Measurements from ENCODE around the gene UROC1. TPM values are rescaled to one million over a fixed set of nuclear protein-coding genes. Genes with fewer than 3 reads are reported as not detected.

The UROC1 gene
- total RNA-seq, 1 experiment from 2014 or later, result not detected

DNA sequence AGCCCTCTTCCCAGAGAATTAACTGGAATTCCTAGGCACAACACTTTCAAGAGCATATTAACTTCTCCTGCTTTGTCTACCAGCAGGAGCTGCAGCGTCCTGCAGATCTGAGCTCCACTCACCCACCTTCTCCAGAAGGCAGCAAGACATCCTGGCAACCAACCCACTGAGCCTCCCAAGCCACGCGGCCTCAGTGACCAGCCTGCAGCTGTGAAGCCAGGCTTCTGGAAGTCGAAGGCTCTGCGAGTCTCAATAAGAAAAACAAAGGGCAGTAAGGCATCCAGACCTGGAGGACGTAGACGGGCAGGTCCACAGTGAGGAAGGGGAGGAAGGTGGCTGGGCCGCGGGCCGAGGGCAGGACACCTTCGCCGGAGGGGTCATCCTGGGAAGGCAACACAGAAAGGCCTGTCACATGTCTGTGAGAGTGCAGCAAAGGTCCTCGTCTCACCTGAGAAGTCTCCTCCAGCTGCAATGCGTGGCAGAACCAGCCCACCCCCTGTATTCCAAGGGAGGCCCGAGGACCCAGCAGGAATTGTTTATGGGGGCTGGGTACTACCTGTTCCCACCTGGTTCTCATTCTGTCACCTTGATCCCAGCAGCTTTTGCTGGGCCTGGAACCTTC lies 78.1 kb downstream of the UROC1 start:
- no peaks in the 10 kb centered on the region for H3K27me3 ChIP-seq
- H3K4me3 ChIP-seq, result no peak overlapping the region
- H3K36me3 ChIP-seq, result peaks cover 15% of the 10 kb centered on the region
- no peak for DNase-seq
- no peaks in the 10 kb centered on the region for H3K9me3 ChIP-seq

DNA sequence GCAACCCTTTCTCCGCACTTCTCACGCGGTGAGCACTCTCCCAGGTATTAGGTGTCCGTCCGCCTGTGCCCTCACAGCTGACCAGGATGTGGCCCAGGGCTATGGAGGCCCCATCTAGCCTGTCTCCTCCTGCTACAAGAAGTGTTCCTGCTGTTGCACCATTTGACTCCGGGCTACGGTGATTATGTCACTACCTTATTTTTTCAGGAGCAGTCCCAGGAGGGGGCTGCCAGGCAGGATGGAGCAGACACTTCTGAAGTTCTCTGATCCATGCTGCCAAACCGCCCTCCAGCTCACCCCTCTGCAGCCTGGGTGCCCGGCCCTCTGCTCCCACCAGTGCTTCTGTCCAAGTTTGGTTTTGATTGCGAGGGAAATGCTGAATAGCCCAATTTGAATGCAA lies 78.8 kb downstream of the UROC1 start:
- no peak for DNase-seq
- H3K9me3 ChIP-seq, result no peaks in the 10 kb centered on the region
- H3K36me3 ChIP-seq, result peaks cover 15% of the 10 kb centered on the region
- no peaks in the 10 kb centered on the region for H3K27me3 ChIP-seq
- no peak overlapping the region for H3K4me3 ChIP-seq

DNA sequence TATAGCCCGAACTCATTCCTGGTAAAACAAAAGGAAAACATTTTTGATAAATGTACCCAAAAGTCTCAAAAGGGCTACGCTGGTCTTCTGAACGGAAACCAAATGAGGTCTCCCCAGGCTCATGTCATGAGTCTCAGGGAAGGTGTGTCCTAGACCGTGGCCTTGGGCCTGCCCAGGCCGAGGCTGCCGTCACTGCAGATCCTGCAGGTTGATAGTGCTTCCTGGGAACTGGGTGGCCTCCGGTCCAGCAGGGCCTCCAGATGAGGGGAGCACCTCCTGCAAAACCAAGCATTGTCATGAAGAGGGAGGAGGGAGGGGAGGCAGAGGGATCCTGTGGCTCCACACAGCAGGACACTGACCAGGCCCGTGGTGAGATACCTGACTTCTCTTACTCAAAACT lies 79.4 kb downstream of the UROC1 start:
- H3K9me3 ChIP-seq, result no peaks in the 10 kb centered on the region
- DNase-seq, result no peak
- H3K27me3 ChIP-seq, result no peaks in the 10 kb centered on the region

DNA sequence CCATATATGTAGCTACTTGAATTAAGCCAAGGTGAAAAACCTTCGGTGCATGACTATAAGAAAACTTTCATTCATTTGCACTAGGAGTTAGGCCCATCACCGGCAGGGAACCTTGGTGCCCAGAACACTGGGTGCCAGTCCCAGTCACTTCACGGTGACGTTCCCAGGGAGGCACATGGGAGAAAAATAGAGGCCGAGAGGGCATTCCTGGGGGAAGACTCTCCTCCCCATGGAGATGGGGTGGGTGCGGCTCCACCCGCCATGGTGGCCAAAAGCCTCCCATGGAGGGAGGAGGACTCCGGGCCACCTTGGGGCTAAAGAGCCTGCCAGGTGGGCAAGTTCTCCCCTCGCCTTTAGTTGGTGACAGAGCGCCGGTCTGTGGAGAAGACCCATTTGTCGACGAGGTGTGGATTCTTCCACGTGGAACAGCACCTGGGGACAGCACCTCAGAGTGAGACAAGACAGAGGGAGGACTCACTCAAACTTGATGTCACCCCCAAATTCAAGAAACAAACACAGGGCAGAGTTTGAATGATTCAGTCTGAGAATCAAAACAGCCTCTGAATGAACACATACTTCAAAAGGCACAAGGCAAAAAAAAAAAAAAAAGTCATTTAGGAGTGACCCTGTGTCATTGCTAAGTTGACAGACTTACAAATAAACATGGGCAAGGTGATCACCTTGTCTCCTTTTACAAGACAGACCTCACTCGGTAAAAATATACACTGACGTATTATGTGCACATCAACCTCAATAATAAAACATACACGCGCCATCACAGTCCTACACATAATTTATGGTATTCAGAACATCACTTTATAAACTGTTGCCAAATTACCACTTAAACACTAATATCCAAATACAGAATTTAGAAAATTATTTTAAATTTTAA lies 80.5 kb downstream of the UROC1 start:
- Histone ChIP-seq H3K36me3 (peaks cover 12% of the 10 kb centered on the region), H3K9me3 (no peaks in the 10 kb centered on the region), H3K27me3 (no peaks in the 10 kb centered on the region), H3K4me3 (no peak overlapping the region)
- DNase-seq, result no peak

More for the DNA sequence above, 79.4 kb downstream of the UROC1 start:
- no peak overlapping the region for H3K4me3 ChIP-seq
- H3K36me3 ChIP-seq, result peaks cover 10% of the 10 kb centered on the region

DNA sequence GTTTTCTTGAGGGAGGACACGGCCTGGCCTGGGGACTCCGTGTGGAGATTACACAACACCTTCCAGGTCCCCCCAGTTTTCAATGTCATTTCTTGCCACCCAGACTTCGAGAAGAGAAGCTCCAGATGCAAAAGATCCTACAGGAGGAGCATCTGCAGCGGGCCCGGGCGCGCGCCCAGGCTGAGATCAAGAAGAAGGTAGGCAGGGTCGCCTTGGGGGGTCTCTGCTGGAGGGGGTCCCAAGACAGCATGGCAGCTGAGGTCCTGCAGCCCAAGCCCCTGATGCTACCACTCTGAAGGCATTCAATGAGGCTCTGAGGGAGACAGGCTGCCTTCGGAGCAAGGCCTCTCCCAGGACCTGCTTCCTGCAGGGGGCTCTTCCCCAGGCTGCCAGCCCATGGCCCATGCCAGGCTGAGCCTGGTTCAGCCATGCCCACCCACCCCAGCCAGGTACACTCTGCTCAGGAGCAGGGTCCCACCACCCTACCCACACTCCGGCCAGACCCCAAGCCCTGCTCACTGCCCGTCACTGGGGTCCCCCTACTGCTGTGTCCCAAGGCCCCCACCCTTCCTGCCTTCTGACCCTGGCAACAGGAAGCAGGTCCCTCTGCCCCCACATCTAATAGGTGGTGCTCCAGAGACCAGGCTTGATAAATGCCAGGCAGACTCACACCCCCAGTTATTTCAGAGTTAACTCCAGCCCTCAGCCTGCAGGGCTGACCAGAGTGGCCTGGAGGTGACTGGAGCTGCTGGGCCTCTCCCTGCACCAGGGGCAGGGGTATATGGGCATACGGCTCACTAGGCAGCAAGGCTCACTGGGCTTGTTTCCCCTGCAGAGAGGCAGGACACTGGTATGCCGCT lies 81.9 kb downstream of the UROC1 start:
- Histone ChIP-seq H3K36me3 (peaks cover 8% of the 10 kb centered on the region), H3K9me3 (no peaks in the 10 kb centered on the region), H3K27me3 (no peaks in the 10 kb centered on the region; the same call in 1 of the 2 replicates), H3K4me3 (no peak overlapping the region)
- no peak for DNase-seq

DNA sequence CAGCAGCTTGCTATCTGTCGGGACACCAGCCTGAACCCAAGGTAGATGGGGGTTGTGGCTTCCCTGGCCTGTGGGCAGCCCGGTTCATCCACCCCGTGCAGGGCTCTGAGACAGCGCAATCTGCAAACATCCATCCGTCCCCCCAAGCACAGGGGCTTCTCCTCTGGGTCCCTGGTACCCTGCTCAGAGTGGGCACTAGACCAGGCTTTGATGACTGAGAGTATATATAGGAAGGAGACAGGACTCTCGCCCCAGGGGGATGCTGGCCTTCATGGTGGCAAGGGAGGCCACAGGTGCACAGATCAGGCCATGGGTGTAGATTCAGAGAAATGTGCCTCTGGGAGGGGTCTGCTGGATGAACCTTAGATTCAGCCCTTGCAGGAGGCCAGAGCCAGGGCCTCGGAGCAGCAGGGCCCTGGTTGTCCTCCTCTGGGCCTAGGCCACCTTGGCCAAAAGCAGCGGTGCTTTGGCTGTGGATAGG lies 82.6 kb downstream of the UROC1 start:
- H3K36me3 ChIP-seq, result peaks cover 8% of the 10 kb centered on the region
- DNase-seq, result no peak
- no peaks in the 10 kb centered on the region for H3K9me3 ChIP-seq
- no peaks in the 10 kb centered on the region; the same call in 1 of the 2 replicates for H3K27me3 ChIP-seq
- H3K4me3 ChIP-seq, result no peak overlapping the region

DNA sequence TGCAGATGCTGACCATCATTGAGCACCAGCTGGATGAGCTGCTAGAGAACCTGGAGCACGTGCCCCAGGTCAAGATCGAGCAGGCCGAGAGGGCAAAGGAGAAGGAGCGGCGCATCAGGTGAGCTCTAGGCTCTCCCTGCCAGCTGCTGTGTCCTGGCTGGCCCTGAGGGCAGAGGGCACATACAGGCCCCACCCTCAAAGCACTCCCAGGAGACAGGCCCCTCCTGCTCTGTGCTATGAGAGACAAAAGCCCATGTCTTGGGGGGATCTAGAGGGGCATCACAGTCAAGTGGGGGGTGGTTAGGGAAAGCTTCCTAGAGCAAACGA lies 83.3 kb downstream of the UROC1 start:
- H3K4me3 ChIP-seq, result no peak overlapping the region
- H3K36me3 ChIP-seq, result peaks cover 6% of the 10 kb centered on the region
- no peaks in the 10 kb centered on the region for H3K9me3 ChIP-seq
- DNase-seq, result no peak
- H3K27me3 ChIP-seq, result no peaks in the 10 kb centered on the region; the same call in 1 of the 2 replicates

DNA sequence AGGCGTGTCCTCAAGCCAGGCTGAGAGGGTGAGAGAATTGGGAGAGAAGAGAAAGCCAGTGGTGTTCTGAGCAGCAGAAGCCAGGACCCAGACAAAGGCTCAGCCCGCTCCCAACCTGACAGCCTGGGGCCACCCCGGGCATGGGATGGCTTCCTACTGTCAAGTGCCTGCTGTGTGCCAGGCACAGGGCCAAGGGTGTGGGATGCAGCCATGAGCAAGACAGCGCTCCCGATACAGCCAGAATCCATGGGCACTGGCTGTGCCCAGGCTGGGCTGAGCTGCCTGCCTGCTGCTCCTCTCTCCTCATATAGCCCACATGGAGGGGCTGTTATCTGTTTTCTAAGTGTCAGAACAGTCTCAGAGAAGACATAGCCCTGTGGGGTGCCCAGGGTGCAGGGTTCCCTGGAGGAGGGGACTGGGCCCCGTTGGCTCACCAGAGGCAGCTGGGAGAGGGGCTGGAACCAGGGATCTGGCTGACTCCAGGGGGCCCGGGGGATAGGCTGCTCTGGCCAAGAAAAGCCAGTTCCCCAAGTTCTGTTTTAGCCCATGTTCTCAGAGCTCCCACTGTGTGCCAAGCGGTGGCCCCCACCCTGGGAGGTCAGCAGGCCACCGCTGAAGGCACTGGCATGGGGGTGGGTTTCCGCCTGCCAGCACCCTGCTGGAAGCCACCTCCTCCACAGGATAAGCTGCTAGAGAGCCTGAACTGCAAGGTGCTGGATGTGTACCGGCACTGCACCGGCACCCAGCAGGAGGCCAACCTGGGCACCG lies 83.9 kb downstream of the UROC1 start:
- peak; percentile 27 for DNase-seq
- Histone ChIP-seq H3K27me3 (no peaks in the 10 kb centered on the region; the same call in 1 of the 2 replicates), H3K36me3 (peaks cover 6% of the 10 kb centered on the region), H3K9me3 (no peaks in the 10 kb centered on the region), H3K4me3 (no peak overlapping the region)

DNA sequence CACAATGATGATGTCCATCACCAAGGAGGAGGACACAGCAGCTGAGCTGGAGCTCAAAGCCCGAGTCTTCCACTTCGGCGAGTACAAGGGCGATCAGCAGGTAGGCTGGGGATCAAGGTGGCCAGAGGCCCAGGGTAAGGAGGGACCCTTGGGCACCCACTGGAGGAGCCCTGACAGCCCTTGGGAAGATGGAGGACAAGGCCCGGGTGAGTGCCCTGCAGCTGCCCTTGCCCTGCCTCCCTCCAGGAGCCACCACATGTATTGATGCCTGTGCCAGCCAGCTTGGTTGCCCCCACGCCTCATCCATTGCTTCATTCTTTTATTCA lies 84.5 kb downstream of the UROC1 start:
- DNase-seq, result no peak
- H3K9me3 ChIP-seq, result peaks cover 2% of the 10 kb centered on the region; the same call in 1 of the 2 replicates
- H3K36me3 ChIP-seq, result peaks cover 6% of the 10 kb centered on the region; the same call in 1 of the 2 replicates
- H3K27me3 ChIP-seq, result no peaks in the 10 kb centered on the region; the same call in 1 of the 2 replicates
- H3K4me3 ChIP-seq, result no peak overlapping the region

DNA sequence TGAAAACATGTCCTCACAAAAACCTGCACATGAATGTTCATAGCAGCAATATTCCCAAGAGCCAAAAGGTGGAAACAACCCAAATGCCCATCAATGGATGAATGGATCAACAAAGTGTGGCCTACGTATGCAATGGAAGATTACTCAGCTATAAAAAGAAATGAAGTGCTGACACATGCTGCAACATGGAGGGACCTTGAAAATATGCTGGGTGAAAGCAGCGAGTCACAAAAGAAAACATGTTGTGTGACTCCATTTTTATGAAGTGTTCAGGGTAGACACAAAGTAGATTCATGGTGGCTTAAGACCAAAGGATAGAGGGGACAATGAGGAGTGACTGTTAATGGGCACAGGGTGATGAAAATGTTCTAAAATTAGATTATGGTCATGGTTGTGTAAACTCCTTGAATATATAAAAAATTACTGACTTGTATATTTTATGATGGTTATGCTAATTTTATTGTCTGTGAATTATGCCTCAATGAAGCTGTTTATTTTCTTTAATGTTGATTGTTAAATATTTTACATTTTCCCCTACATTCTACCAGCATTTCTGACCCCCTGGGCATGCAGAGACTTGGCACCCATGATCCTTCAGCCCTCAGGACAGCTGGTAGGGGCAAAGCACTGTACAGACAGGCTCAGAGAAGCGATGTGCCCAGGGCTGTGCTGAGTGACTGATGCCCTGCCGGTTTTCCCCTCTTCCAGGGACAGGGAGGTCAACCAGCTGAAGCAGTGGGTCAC lies 85.0 kb downstream of the UROC1 start:
- Histone ChIP-seq H3K9me3 (peaks cover 6% of the 10 kb centered on the region; the same call in 1 of the 2 replicates), H3K27me3 (no peaks in the 10 kb centered on the region; the same call in 1 of the 2 replicates), H3K4me3 (no peak overlapping the region), H3K36me3 (peaks cover 6% of the 10 kb centered on the region; the same call in 1 of the 2 replicates)
- no peak for DNase-seq

Other genes starting within 250 kb of the UROC1 start
- gene KLF15, start 160.4 kb downstream of the UROC1 start, total RNA-seq (2014; rRNA removed; shearing (Covaris generic); ENCODE audit: low replicate concordance), result 0.22 and 0.26 TPM in 2 replicates
- gene CFAP100, start 122.9 kb downstream of the UROC1 start, total RNA-seq (2014; rRNA removed; shearing (Covaris generic); ENCODE audit: low replicate concordance), result not detected in 2 replicates
- gene ZXDC, start 41.9 kb downstream of the UROC1 start, total RNA-seq (2014; rRNA removed; shearing (Covaris generic); ENCODE audit: low replicate concordance), result 16.3 and 22.2 TPM in 2 replicates
- gene CHST13, start 6.4 kb upstream of the UROC1 start, total RNA-seq (2014; rRNA removed; shearing (Covaris generic); ENCODE audit: low replicate concordance), result not detected in 2 replicates
- not detected in 2 replicates for gene C3orf22, start 41.2 kb upstream of the UROC1 start, total RNA-seq (2014; rRNA removed; shearing (Covaris generic); ENCODE audit: low replicate concordance)
- gene TXNRD3, start 137.4 kb upstream of the UROC1 start, total RNA-seq (2014; rRNA removed; shearing (Covaris generic); ENCODE audit: low replicate concordance), result 11.4 and 15.9 TPM in 2 replicates
- gene CHCHD6, start 186.5 kb upstream of the UROC1 start, total RNA-seq (2014; rRNA removed; shearing (Covaris generic); ENCODE audit: low replicate concordance), result 40.9 and 92.6 TPM in 2 replicates

Data from MG63 (cell line).